Spinal cord (tissue), 10 donors: ENCODE data around the gene OBP2A. TPM values are rescaled to one million over a fixed set of nuclear protein-coding genes. Genes with fewer than 3 reads are reported as not detected.

Experiments used
- DNase-seq, 6 donors: peaks; one replicate each; pipeline versions ENCODE4 v3.0.0 to v3.0.0-alpha.2; 2013 to 2015; ENCODE audit warnings: low spot score in 6 of 6, low read depth in 4 of 6
- H3K27ac ChIP-seq: one replicate; pipeline ENCODE4 v1.5.1; 2013; ENCODE audit warnings: low read depth, low read length, control low read depth
- H3K27me3 ChIP-seq: one replicate; pipeline ENCODE4 v1.6.1; 2013; ENCODE audit warnings: low read length; ENCODE audit not compliant: control insufficient read depth, insufficient read depth
- H3K36me3 ChIP-seq: one replicate; pipeline ENCODE4 v1.6.1; 2013; ENCODE audit warnings: low read length; ENCODE audit not compliant: control insufficient read depth, insufficient read depth
- H3K4me1 ChIP-seq: one replicate; pipeline ENCODE4 v1.6.1; 2013; ENCODE audit warnings: low read length; ENCODE audit not compliant: control insufficient read depth, insufficient read depth
- H3K4me3 ChIP-seq: one replicate; pipeline ENCODE4 v1.5.1; 2013; ENCODE audit warnings: low read depth, low read length, control low read depth
- H3K9me3 ChIP-seq: one replicate; pipeline ENCODE4 v1.6.1; 2013; ENCODE audit warnings: low read length; ENCODE audit not compliant: control insufficient read depth, insufficient read depth
- WGBS: methylation state at CpG from one replicate; pipeline ENCODE4 v1.1.5; 2013; ENCODE audit warnings: missing lambda C conversion rate; ENCODE audit not compliant: insufficient coverage; 5-methylcytosine and 5-hydroxymethylcytosine counted together
- polyA plus RNA-seq, 2 donors: library from polyadenylated mRNA; unstranded; fragments of 120-200 nt; gene quantifications; one replicate each; pipeline ENCODE4 v1.2.1, GENCODE V29; 2013; ENCODE audit not compliant: insufficient read length in 2 of 2
- total RNA-seq, 2 donors: library from RNA; depleted of rRNA in 1 of 2; stranded (reverse); fragments of 120-200 nt in 1 of 2; fragments of >200 nt in 1 of 2; gene quantifications; one replicate each; pipeline versions ENCODE4 v1.2.3 to v1.2.4, GENCODE V29; 2013 to 2014
- donor health status: healthy.

The OBP2A gene
- total and polyA plus RNA-seq, 4 donors, result not detected

DNA sequence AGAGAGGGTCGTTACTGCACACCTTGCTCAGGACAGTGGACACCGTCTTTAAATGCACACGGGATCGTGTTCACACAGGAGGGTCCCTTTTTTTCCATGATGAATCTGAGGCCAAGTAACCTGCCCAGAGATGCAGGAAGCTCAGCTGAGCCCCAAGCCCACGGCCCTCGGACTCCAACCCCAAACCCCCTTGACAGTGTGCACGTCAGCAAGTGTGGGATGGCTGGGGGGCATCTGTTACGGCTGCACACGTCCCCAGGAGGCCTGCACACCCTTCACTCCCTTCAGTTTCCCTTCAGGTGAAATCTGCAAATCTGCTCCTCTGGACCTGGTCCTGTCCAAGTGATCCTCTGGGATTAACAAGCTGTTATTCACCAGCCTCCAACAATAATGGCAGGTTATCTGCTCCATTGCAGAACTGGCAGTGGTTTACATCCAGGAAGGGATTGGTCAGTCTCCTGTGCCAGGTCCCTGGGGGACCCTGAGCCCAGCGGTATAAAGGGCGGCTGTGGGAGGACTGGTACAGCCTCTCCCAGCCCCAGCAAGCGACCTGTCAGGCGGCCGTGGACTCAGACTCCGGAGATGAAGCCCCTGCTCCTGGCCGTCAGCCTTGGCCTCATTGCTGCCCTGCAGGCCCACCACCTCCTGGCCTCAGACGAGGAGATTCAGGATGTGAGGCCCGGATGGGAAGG lies 24.9 kb upstream of the OBP2A start, which contains the start of gene LCN1:
Gene LCN1 (plus strand): TSS at position 525 of the 692 bp plus-strand sequence. CDS start 58 bp downstream, at position 583.
- H3K4me1 ChIP-seq, result no peaks in the 10 kb centered on the region
- WGBS, result 83% methylated on average over 16 of the region's 18 CpGs

DNA sequence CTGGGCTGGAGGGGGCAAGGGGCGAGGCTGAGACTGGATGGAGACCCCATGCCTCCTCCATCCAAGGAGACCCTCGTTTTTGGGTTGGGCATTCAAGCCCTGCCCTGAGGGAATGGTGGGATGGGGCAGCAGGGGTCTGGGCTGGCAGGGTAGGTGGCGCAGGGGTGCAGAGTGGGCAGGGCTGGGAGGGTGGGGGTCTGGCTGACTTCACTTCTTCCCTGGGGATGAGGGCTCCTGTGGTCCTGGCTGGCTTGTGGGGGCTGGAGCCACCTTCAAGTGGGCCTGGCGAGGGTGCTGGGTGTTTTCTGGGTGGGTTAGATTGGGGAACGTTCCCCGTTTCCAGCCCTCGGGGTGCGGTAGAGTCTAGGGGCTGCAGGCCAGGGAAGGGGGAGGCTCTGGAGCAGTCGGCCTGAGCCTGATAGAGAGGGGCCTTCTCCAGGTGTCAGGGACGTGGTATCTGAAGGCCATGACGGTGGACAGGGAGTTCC lies 24.3 kb upstream of the OBP2A start:
- Histone ChIP-seq H3K27ac (no peak overlapping the region), H3K4me1 (no peaks in the 10 kb centered on the region), H3K4me3 (no peak overlapping the region), H3K36me3 (no peaks in the 10 kb centered on the region), H3K9me3 (peaks cover 1% of the 10 kb centered on the region), H3K27me3 (no peaks in the 10 kb centered on the region)
- DNase-seq, result no peak
- 94% methylated on average over 7 of the region's 11 CpGs for WGBS

More for the DNA sequence above, 24.9 kb upstream of the OBP2A start, which contains the start of gene LCN1:
- no peak within 1 kb of the TSS for H3K27ac ChIP-seq
- H3K36me3 ChIP-seq, result no peaks in the 10 kb centered on the region
- H3K27me3 ChIP-seq, result no peaks in the 10 kb centered on the region
- H3K9me3 ChIP-seq, result peaks cover 1% of the 10 kb centered on the region
- no peak for DNase-seq
- H3K4me3 ChIP-seq, result no peak within 1 kb of the TSS

DNA sequence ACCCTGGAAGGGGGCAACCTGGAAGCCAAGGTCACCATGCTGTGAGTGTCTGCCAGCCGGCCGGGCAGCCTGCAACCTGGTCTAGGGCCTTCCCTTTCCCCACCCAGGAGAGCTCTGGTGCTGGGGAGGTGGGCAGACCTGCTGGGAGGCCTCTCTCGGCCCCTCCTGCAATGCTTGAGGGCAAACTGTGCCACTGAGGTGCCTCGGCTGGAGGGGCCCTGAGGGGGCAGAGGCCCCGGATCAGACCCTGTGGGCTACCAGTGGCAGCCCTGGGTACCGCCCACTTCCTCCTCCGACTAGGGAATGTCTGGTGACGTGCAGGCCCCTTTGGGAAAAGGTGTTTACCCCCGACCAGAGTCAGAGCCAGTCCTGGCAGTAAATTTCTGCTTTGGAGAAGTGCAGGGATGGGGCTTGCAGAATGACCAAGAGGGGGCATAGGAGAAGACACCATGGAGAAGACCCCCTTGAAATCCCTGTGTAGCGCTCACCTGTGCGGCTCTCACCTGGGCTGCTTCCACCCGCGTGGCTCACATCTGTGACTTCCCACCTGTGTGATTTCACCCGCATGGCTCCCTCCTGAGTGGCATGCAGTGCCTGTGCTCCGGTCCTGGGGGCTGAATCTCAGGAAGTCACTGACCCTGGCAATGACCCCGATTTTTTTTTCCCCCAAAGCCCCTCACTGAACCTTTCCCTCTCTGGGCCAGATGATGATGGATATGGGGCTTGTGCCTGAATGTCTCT lies 23.6 kb upstream of the OBP2A start:
- Histone ChIP-seq H3K9me3 (peaks cover 1% of the 10 kb centered on the region), H3K4me1 (no peaks in the 10 kb centered on the region), H3K4me3 (no peak overlapping the region), H3K27me3 (no peaks in the 10 kb centered on the region), H3K36me3 (no peaks in the 10 kb centered on the region), H3K27ac (no peak overlapping the region)
- WGBS, result 73% methylated on average over 13 of the region's 16 CpGs
- DNase-seq, result no peak

DNA sequence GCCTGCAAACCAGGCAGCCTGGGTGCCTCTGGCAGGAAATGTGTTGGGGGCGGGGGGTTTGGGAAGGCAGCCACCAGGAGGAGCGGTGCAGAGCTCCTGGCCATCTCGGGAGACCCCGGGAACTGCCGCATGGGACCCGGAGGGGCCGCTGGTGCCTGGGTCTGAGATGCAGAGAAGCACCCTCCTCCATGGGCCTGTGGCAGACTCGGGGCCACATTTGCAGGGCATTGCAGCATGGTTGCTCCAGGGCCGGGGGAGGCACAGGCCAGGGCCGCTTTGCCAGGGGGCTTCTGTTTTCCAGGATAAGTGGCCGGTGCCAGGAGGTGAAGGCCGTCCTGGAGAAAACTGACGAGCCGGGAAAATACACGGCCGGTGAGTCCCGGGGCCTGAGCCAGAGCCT lies 23.0 kb upstream of the OBP2A start:
- 72% methylated on average over 17 of the region's 17 CpGs for WGBS
- DNase-seq, result no peak
- peaks cover 1% of the 10 kb centered on the region for H3K9me3 ChIP-seq
- no peaks in the 10 kb centered on the region for H3K4me1 ChIP-seq
- no peaks in the 10 kb centered on the region for H3K36me3 ChIP-seq
- H3K4me3 ChIP-seq, result no peak overlapping the region
- H3K27me3 ChIP-seq, result no peaks in the 10 kb centered on the region
- no peak overlapping the region for H3K27ac ChIP-seq

DNA sequence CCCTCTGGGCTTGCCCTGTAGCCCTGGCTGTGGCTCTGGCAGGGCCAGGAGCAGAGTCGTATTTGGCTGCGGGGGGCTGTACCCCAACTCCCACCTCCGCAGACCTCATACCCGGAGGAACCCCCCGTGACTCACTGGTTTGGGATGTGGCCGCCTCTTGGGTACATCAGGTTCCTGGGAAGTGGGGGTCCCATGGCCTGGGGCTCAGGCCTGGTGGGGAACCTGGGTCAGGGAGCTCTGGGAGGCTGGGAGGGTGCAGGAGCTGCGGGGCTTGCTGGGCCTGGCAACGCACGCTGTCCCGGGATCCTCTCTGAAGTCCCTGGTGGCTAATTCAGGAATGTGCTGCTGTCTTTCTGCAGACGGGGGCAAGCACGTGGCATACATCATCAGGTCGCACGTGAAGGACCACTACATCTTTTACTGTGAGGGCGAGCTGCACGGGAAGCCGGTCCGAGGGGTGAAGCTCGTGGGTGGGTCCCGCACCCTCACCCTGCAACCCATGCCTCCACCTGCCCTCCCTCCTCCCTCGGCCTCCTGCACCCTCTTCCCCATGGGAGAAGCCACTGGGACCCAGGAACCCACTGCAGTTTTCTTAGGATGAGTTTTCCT lies 22.3 kb upstream of the OBP2A start:
- DNase-seq, result no peak
- H3K36me3 ChIP-seq, result no peaks in the 10 kb centered on the region

DNA sequence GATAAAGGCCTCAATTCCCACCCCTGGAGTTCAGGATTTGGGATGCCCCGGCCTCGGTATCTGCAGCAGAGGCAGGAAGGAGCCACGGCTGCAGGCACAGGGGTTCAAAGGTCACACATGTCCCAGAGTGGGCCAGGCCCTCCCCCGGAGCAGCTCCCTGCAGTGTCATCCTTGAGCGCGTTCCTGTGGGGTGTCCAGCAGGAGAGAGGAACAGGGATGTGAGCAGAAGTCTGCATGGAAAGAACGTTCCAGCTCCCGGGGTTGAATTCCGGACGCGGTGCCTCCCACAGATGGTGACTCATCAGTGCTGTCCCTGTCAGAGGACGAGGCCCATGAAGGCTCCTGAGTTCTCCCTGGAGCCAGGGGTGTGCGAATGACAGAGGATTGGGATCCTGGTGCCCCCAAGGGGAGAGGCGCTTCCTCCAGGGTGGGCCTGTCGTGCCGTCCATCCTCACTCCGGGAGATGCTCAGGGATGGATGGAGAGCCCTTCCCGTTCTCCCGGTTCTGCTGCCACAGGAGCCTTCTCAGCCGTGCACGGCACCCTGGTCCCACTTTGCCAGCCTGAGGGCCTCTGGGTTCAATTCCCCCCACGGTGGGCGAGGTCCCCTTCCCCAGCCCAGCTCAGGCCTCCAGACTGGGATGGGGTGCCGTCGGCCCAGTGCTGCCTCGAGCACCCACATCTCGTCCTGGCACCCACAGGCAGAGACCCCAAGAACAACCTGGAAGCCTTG lies 21.6 kb upstream of the OBP2A start:
- Histone ChIP-seq H3K4me3 (no peak overlapping the region), H3K4me1 (no peaks in the 10 kb centered on the region), H3K27me3 (no peaks in the 10 kb centered on the region), H3K36me3 (no peaks in the 10 kb centered on the region), H3K9me3 (peaks cover under 1% of the 10 kb centered on the region), H3K27ac (no peak overlapping the region)
- 75% methylated on average over 27 of the region's 27 CpGs for WGBS
- no peak for DNase-seq

More for the DNA sequence above, 22.3 kb upstream of the OBP2A start:
- no peaks in the 10 kb centered on the region for H3K4me1 ChIP-seq
- H3K27me3 ChIP-seq, result no peaks in the 10 kb centered on the region
- H3K4me3 ChIP-seq, result no peak overlapping the region
- WGBS, result 80% methylated on average over 21 of the region's 21 CpGs
- H3K27ac ChIP-seq, result no peak overlapping the region
- peaks cover 1% of the 10 kb centered on the region for H3K9me3 ChIP-seq

DNA sequence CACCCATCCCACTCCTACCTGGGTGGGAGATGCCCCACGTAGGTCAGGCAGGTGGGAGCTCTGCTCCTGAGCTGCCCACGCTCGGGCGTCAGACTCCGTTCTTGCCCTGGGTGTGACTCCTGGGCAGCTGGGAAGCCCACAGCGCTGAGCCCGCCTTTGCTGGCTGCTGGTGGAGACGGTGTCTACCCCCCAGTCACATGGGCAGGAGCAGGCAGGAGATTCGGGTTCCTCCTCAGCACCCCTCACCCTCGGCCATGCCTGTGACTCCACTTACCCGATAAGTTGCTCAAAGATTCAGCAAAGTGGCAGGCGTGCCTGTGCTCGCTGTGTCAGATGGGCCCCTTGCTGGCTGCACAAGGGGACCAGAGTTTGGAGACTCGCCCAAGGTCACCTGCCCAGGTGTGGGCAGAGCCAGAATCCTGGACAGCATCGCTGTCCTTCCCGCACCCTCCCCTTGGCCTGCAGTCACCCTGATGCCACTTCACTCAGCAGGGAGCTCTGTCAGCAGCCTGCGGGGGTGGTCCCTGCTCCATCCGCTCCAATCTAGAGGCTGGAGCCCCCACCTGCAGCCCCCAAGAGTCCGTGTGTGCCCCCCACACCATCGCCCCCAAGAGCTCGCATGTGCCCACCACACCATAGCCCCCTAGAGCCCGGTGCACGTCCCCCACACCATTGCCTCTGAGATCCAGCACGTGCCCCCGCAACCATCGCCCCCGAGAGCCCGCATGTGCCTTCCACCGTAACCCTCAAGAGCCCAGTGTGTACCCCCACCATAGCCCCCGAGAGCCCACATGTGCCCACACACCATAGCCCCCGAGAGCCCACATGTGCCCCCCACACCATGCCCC lies 20.5 kb upstream of the OBP2A start:
- H3K27ac ChIP-seq, result no peak overlapping the region
- DNase-seq, result no peak
- no peak overlapping the region for H3K4me3 ChIP-seq
- WGBS, result 85% methylated on average over 23 of the region's 31 CpGs
- no peaks in the 10 kb centered on the region for H3K36me3 ChIP-seq
- H3K4me1 ChIP-seq, result no peaks in the 10 kb centered on the region
- no peaks in the 10 kb centered on the region for H3K9me3 ChIP-seq
- no peaks in the 10 kb centered on the region for H3K27me3 ChIP-seq

DNA sequence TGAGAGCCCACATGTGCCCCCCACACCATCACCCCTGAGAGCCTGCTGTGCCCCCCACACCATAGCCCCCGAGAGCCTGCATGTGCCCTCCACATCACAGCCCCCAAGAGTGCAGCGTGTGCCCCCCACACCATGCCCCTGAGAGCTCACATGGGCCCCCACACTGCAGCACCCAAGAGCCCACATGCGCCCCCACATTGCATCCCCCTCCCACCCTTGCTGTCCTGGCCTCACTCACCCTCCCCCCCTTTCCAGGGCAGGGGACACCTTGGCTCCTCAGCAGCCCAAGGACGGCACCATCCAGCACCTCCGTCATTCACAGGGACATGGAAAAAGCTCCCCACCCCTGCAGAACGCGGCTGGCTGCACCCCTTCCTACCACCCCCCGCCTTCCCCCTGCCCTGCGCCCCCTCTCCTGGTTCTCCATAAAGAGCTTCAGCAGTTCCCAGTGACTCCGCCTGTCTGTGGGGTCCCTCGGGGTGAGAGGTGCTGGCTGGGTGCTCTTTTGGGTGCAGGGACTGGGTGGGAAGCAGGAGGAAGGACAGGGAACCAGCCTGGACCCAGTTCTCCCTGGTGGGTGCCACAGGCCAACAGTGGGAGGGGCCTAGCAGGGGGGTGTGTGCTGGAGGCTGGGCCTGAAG lies 19.7 kb upstream of the OBP2A start:
- Histone ChIP-seq H3K27me3 (no peaks in the 10 kb centered on the region), H3K36me3 (no peaks in the 10 kb centered on the region), H3K9me3 (no peaks in the 10 kb centered on the region), H3K27ac (no peak overlapping the region), H3K4me1 (no peaks in the 10 kb centered on the region), H3K4me3 (no peak overlapping the region)
- 89% methylated on average over 3 of the region's 11 CpGs for WGBS
- DNase-seq, result no peak
